Stimulated activated memory B cell treated with anti-CD40 and anti-IgM and Interleukin-4, amounts not matched to agents 10 μg/mL and 1 μg/mL and 100 μg/mL, for 72 hours (primary cell): ENCODE measurements around the gene RGS7BP.

Experiments
- ATAC-seq: fragments of 150-1000 bp; cut with Tn5 transposase; 2 replicates; pipeline ENCODE4 v1.10.0; 2021
- H3K27ac Mint-ChIP-seq: one replicate; pipeline ENCODE4 v1.8.0; 2022; ENCODE audit warnings: mild to moderate bottlenecking, mixed read lengths
- H3K27me3 Mint-ChIP-seq: one replicate; pipeline ENCODE4 v1.8.0; 2022; ENCODE audit warnings: mixed read lengths
- H3K36me3 Mint-ChIP-seq: one replicate; pipeline ENCODE4 v1.8.0; 2022; ENCODE audit warnings: mixed read lengths
- H3K4me1 Mint-ChIP-seq: one replicate; pipeline ENCODE4 v1.8.0; 2022; ENCODE audit warnings: mixed read lengths
- H3K4me3 Mint-ChIP-seq: one replicate; pipeline ENCODE4 v1.8.0; 2022; ENCODE audit warnings: mild to moderate bottlenecking, moderate library complexity, mixed read lengths
- H3K9me3 Mint-ChIP-seq: one replicate; pipeline ENCODE4 v1.8.0; 2022; ENCODE audit warnings: mixed read lengths

Gene RGS7BP

GRCh38 chr5:64505769-64506566, at the start of gene RGS7BP:
Gene RGS7BP, plus strand, starts transcription at chr5:64506015. Its CDS starts 610 bp downstream, at chr5:64506625.
- Mint-ChIP-seq H3K36me3 (no peaks in the 10 kb centered on the region), H3K27ac (no peak within 1 kb of the TSS), H3K4me3 (no peak within 1 kb of the TSS), H3K27me3 (peaks cover 44% of the 10 kb centered on the region), H3K4me1 (peaks cover 7% of the 10 kb centered on the region), H3K9me3 (peaks cover 5% of the 10 kb centered on the region)
- no peak for ATAC-seq

DNA sequence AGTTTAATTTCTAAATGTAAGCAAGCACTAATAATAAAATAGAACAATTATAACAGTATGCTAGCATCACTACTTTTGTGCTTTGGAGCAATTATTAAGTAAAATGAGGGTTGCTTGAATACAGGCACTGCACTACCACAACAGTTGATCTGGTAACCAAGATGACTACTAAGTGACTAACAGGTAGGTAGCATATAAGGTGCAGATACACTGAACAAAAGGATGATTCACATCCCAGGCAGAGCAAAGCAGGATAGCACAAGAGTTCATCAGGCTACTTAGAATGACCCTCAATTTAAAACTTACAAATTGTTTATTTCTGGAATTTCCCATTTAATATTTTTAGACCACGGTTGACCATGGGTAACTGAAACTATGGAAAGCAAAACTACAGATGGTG, 48.0 kb upstream of the RGS7BP start:
- Mint-ChIP-seq H3K27ac (no peak overlapping the region), H3K4me1 (no peaks in the 10 kb centered on the region), H3K27me3 (no peaks in the 10 kb centered on the region), H3K4me3 (no peak overlapping the region), H3K9me3 (peaks cover 14% of the 10 kb centered on the region), H3K36me3 (no peaks in the 10 kb centered on the region)
- no peak for ATAC-seq

- H3K9me3 Mint-ChIP-seq, result peaks cover 19% of the 10 kb centered on the region
- H3K4me1 Mint-ChIP-seq, result no peaks in the 10 kb centered on the region
- H3K27me3 Mint-ChIP-seq, result no peaks in the 10 kb centered on the region
- H3K27ac Mint-ChIP-seq, result no peak overlapping the region
- H3K4me3 Mint-ChIP-seq, result no peak overlapping the region
- no peaks in the 10 kb centered on the region for H3K36me3 Mint-ChIP-seq
- ATAC-seq, result no peak
Measured at GRCh38 chr5:64458948-64459347, 46.9 kb upstream of the RGS7BP start.

GRCh38 chr5:64462391-64462790, 43.4 kb upstream of the RGS7BP start:
- Mint-ChIP-seq H3K4me1 (no peaks in the 10 kb centered on the region), H3K27ac (no peak overlapping the region), H3K36me3 (no peaks in the 10 kb centered on the region), H3K9me3 (peaks cover 23% of the 10 kb centered on the region), H3K27me3 (no peaks in the 10 kb centered on the region), H3K4me3 (no peak overlapping the region)
- no peak for ATAC-seq

- ATAC-seq, result no peak
- Mint-ChIP-seq H3K27ac (no peak overlapping the region), H3K4me3 (no peak overlapping the region), H3K9me3 (peaks cover 12% of the 10 kb centered on the region), H3K36me3 (no peaks in the 10 kb centered on the region), H3K4me1 (no peaks in the 10 kb centered on the region), H3K27me3 (no peaks in the 10 kb centered on the region)
Measured at GRCh38 chr5:64486163-64486562, 19.7 kb upstream of the RGS7BP start.

DNA sequence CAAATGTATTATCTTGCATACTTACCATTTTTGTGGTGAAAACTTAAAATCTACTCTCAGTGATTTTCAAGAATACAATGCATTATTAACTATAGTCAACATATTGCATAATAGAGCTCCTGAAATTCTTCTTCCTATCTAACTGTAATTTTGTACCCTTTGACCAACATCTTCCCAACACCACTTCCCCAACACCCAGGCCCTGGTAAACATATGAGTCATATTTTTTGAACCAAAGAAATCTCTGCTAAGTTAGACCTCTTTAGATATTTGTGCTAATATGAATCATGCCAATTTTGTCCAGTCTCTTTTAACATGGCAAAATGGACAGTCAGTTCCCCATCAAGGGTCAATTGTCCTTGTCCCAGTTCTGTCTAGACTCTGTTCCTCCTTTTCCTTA, 18.5 kb upstream of the RGS7BP start:
- no peaks in the 10 kb centered on the region for H3K36me3 Mint-ChIP-seq
- ATAC-seq, result no peak
- no peak overlapping the region for H3K4me3 Mint-ChIP-seq
- no peaks in the 10 kb centered on the region for H3K4me1 Mint-ChIP-seq
- no peaks in the 10 kb centered on the region for H3K27me3 Mint-ChIP-seq
- H3K27ac Mint-ChIP-seq, result no peak overlapping the region
- H3K9me3 Mint-ChIP-seq, result peaks cover 12% of the 10 kb centered on the region

DNA sequence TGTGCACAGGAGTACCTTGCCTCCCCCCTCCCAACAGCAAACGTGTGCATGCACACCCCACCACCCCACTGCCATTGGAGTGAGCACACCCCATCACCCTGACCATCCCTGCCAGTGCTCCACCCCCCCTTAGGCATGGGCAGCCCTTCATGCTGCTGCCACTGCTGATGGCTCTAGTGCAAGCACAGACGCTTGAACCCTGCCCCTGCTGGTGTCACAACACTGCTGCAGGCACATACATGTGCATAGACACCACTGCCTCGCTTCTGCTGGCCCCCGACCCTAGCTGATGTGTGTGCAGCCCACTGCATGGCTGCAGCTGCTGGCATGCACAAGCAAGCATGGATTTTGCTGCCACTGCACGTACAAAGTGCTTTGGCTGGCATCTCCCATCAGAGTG, 16.0 kb upstream of the RGS7BP start:
- Mint-ChIP-seq H3K27ac (no peak overlapping the region), H3K4me1 (no peaks in the 10 kb centered on the region), H3K4me3 (no peak overlapping the region), H3K9me3 (peaks cover 10% of the 10 kb centered on the region), H3K27me3 (no peaks in the 10 kb centered on the region), H3K36me3 (no peaks in the 10 kb centered on the region)
- ATAC-seq, result no peak

DNA sequence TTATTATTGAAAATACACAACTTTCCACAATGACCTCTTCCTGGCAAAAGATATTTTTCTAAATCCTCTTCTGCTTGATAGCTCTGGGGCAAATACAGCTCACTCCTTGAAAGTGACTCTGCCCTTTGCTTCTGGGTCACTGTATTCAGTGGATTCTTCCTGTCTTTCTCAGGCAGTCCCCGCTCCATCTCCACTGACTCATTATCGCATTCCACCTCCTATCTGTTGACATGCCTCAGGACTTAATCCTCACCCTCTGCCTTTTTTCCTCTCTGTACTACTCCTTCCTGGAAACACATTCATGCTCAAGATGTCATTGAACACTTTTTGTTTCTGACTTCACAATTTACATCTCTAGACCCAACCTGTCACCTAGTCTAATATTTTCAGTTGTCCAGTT, 8.4 kb upstream of the RGS7BP start:
- H3K4me1 Mint-ChIP-seq, result no peaks in the 10 kb centered on the region
- no peaks in the 10 kb centered on the region for H3K36me3 Mint-ChIP-seq
- no peak overlapping the region for H3K27ac Mint-ChIP-seq
- H3K27me3 Mint-ChIP-seq, result no peaks in the 10 kb centered on the region
- no peak overlapping the region for H3K4me3 Mint-ChIP-seq
- ATAC-seq, result no peak
- H3K9me3 Mint-ChIP-seq, result no peaks in the 10 kb centered on the region

DNA sequence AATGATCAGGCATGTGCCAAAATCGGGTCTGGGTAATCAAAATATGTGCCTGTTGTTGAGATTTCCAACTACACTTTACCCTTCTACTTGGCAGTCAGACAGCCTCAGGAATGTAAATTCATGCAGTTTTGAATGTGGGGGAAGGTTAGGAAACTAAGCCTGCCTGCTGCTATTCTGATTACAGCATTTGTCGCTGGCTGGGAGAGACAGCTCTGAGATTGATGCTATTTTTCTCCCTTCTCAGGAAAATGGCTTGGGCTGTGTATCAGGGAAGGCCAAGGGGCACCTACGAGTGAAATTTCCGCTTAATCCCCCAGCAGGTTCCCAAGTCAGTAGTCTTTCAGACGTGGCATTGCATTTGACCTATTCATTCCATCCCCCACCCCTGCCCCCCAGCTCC, 3.6 kb upstream of the RGS7BP start:
- H3K4me3 Mint-ChIP-seq, result no peak overlapping the region
- H3K27me3 Mint-ChIP-seq, result peaks cover 44% of the 10 kb centered on the region
- H3K27ac Mint-ChIP-seq, result no peak overlapping the region
- no peak for ATAC-seq
- H3K4me1 Mint-ChIP-seq, result peaks cover 7% of the 10 kb centered on the region
- H3K36me3 Mint-ChIP-seq, result no peaks in the 10 kb centered on the region
- H3K9me3 Mint-ChIP-seq, result peaks cover 5% of the 10 kb centered on the region

DNA sequence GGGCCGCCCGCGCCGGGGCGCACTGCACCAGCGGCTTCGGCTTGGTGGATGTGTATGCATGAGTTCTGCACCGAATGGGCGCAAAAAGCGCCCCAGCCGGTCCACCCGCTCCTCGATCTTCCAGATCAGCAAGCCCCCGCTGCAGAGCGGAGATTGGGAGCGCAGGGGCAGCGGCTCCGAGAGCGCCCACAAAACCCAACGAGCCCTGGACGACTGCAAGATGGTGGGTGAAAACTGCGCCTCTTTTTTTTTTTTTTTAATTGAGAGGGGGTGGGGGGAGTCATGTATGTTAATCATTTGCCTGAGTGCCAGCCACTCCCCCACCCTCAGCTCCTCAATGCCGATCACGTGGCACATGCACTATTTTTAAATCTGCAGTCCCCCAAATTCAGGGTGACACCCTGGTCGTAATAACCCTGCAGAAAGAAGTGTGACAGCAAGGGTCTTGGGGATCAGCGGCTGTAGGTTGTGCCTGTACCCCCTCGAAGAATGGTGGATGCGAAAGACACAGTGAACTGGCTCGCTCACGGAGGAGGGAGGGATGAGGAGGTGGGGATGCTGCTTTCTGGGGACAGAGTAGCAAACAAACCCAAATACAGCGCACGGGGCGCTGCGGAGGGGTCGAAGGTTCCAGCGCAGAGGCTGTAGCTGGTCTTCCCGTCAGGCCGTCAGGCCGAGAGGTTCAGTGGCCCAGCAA, 900 bp downstream of the RGS7BP start:
- H3K4me3 Mint-ChIP-seq, result no peak overlapping the region
- H3K36me3 Mint-ChIP-seq, result no peaks in the 10 kb centered on the region
- peaks cover 7% of the 10 kb centered on the region for H3K4me1 Mint-ChIP-seq
- H3K27ac Mint-ChIP-seq, result no peak overlapping the region
- peaks cover 5% of the 10 kb centered on the region for H3K9me3 Mint-ChIP-seq
- peaks cover 44% of the 10 kb centered on the region for H3K27me3 Mint-ChIP-seq
- ATAC-seq, result no peak

- no peak overlapping the region for H3K27ac Mint-ChIP-seq
- H3K9me3 Mint-ChIP-seq, result peaks cover 5% of the 10 kb centered on the region
- H3K27me3 Mint-ChIP-seq, result peaks cover 44% of the 10 kb centered on the region
- H3K4me1 Mint-ChIP-seq, result peaks cover 7% of the 10 kb centered on the region
- H3K36me3 Mint-ChIP-seq, result no peaks in the 10 kb centered on the region
- ATAC-seq, result no peak
- H3K4me3 Mint-ChIP-seq, result no peak overlapping the region
Measured at GRCh38 chr5:64507264-64507605, 1.4 kb downstream of the RGS7BP start.

- H3K27ac Mint-ChIP-seq, result no peak overlapping the region
Measured at GRCh38 chr5:64509828-64510227, 4.0 kb downstream of the RGS7BP start.

DNA sequence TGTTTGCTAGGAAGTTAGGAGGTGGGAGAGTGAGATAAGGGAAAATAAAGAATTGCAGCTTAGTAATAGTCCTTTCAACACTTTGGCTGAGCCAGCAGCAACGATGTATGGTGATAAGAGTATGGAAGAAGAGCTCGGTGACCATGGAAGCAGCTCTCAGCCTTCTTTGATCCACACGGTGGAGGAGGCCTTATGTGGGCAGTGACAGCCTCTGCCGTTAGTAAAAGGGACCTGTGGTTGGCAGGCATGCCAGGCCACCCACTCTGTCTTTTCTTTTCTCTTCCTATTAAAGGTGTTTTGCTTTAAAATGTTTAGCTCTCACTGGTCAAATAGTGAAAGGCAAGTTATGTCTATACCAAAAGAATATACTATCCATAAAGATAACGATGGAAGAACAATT, 7.7 kb downstream of the RGS7BP start:
- Mint-ChIP-seq H3K27me3 (no peaks in the 10 kb centered on the region), H3K4me3 (no peak overlapping the region), H3K36me3 (no peaks in the 10 kb centered on the region), H3K4me1 (no peaks in the 10 kb centered on the region), H3K27ac (no peak overlapping the region), H3K9me3 (no peaks in the 10 kb centered on the region)
- ATAC-seq, result no peak

More at GRCh38 chr5:64509828-64510227, 4.0 kb downstream of the RGS7BP start:
- no peak overlapping the region for H3K4me3 Mint-ChIP-seq
- ATAC-seq, result no peak
- peaks cover 7% of the 10 kb centered on the region for H3K4me1 Mint-ChIP-seq
- peaks cover 23% of the 10 kb centered on the region for H3K27me3 Mint-ChIP-seq
- H3K9me3 Mint-ChIP-seq, result no peaks in the 10 kb centered on the region
- no peaks in the 10 kb centered on the region for H3K36me3 Mint-ChIP-seq

DNA sequence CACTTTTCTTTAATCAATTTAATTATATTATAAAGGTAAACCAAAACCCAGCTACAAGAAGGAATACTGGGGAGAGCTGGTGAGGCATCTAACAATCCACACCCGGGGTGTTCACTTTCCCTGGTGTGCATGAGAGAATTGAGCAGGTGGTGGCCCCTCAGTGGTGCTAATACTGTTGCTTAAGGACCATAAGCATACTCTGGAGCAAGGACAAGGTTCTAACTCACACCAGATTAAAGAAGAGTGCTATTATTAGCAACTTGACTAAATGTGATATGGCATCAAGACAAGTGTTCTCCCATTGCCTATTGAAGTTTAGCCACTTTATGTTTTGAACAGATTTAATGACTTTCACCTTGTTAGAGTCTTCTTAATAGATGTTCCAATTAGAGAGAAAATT, 8.8 kb downstream of the RGS7BP start:
- no peak overlapping the region for H3K27ac Mint-ChIP-seq
- no peaks in the 10 kb centered on the region for H3K9me3 Mint-ChIP-seq
- H3K27me3 Mint-ChIP-seq, result no peaks in the 10 kb centered on the region
- H3K4me3 Mint-ChIP-seq, result no peak overlapping the region
- H3K4me1 Mint-ChIP-seq, result no peaks in the 10 kb centered on the region
- ATAC-seq, result no peak
- H3K36me3 Mint-ChIP-seq, result no peaks in the 10 kb centered on the region

DNA sequence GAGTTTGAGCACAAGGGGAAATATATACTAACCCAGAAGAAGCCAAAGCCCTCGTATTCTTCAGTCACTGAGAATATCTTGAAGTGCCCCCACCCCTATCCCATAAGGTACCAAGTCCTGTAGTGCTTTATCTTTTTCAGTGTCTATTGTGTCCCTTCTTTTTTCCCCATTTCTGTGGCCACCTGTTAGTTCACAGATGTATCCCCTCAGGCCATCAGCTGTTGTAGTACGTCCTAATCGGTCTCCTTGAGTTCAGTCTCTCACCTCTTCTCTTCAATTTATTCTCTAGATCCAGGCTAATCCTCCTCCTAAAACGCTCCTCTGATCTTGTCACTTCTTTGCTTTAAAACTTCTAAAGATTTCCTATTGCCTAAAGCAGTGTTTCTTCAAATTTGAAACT, 10.4 kb downstream of the RGS7BP start:
- Mint-ChIP-seq H3K9me3 (no peaks in the 10 kb centered on the region), H3K36me3 (no peaks in the 10 kb centered on the region), H3K27ac (no peak overlapping the region), H3K4me3 (no peak overlapping the region), H3K4me1 (no peaks in the 10 kb centered on the region), H3K27me3 (no peaks in the 10 kb centered on the region)
- ATAC-seq, result no peak

GRCh38 chr5:64518793-64519192, 13.0 kb downstream of the RGS7BP start:
- no peak for ATAC-seq
- H3K4me3 Mint-ChIP-seq, result no peak overlapping the region
- H3K36me3 Mint-ChIP-seq, result no peaks in the 10 kb centered on the region
- no peaks in the 10 kb centered on the region for H3K4me1 Mint-ChIP-seq
- H3K27me3 Mint-ChIP-seq, result no peaks in the 10 kb centered on the region
- H3K9me3 Mint-ChIP-seq, result no peaks in the 10 kb centered on the region
- no peak overlapping the region for H3K27ac Mint-ChIP-seq
